Endothelial cell of umbilical vein (primary cell): Measurements from ENCODE around the gene MRNIP. TPM values are rescaled to one million over a fixed set of nuclear protein-coding genes. Genes with fewer than 3 reads are reported as not detected.

Experiments used
- BruUV-seq: library from RNA; stranded (reverse); fragments of 400-500 nt; replicated peaks from 2 replicates; lab custom pipeline; 2021; lab: Mats Ljungman, UMichigan
- CTCF ChIA-PET: fragments of 300-600, 350-600 bp; sonication (Branson Sonifier 250); formaldehyde crosslinking; loops from one replicate; lab custom pipeline; 2021; ENCODE audit warnings: antibody characterized with exemption, inconsistent platforms; lab: Charles Lee
- POLR2A ChIA-PET: fragments of 300-600, 350-600 bp; sonication (Branson Sonifier 250); formaldehyde crosslinking; loops from one replicate; lab custom pipeline; 2021; ENCODE audit warnings: antibody characterized with exemption, inconsistent platforms; lab: Charles Lee
- DNase-seq: peaks from one replicate; pipeline ENCODE4 v3.0.0-alpha.2; 2011; ENCODE audit warnings: low read depth, low spot score
- FAIRE-seq: peaks from 2 replicates; lab custom pipeline; 2011; peaks lifted over from hg19 to GRCh38; lab: Jason Lieb, UNC
- H2AFZ ChIP-seq: 2 replicates; pipeline ENCODE4 v1.6.0; 2012; ENCODE audit warnings: low read depth, low read length, control low read depth, inconsistent platforms
- H3K27ac ChIP-seq: 2 replicates; pipeline ENCODE4 v1.5.1; 2011; ENCODE audit warnings: low read depth, mild to moderate bottlenecking, control low read depth, low read length, moderate library complexity; ENCODE audit not compliant: insufficient read depth
- H3K27me3 ChIP-seq, 2 experiments: 2 replicates each; pipeline versions ENCODE4 v1.6.0 to v1.6.1; 2011; ENCODE audit warnings: low read length in 2 of 2, mixed read lengths in 1 of 2; ENCODE audit not compliant: control insufficient read depth in 2 of 2, insufficient read depth in 2 of 2
- H3K36me3 ChIP-seq, 2 experiments: 2 replicates in 1 of 2; 3 replicates in 1 of 2; pipeline ENCODE4 v1.5.1; 2011; ENCODE audit warnings: low read length in 2 of 2, mild to moderate bottlenecking in 1 of 2, moderate library complexity in 1 of 2; ENCODE audit not compliant: control insufficient read depth in 2 of 2, insufficient read depth in 2 of 2; ENCODE audit errors: extremely low read depth in 1 of 2
- H3K4me1 ChIP-seq: 3 replicates; pipeline ENCODE4 v1.5.1; 2011; ENCODE audit warnings: mild to moderate bottlenecking, low read length; ENCODE audit not compliant: control insufficient read depth, insufficient read depth; ENCODE audit errors: extremely low read depth
- H3K4me2 ChIP-seq: 2 replicates; pipeline ENCODE4 v1.6.1; 2011; ENCODE audit warnings: low read length, control low read depth, mixed read lengths; ENCODE audit not compliant: insufficient read depth
- H3K4me3 ChIP-seq, 3 experiments: fragments of 200-600 bp in 1 of 3; sonication (generic), shearing (Covaris generic) in 1 of 3; replicated peaks in 1 of 3; 2 replicates each; pipeline ENCODE4 v1.5.1; 2011 to 2016; ENCODE audit warnings: control low read depth in 3 of 3, low read length in 3 of 3, mild to moderate bottlenecking in 2 of 3, inconsistent platforms in 1 of 3, low read depth in 1 of 3, moderate library complexity in 1 of 3; ENCODE audit not compliant: insufficient read depth in 1 of 3
- H3K79me2 ChIP-seq: 2 replicates; pipeline ENCODE4 v1.6.0; 2012; ENCODE audit warnings: low read length, inconsistent platforms; ENCODE audit not compliant: control insufficient read depth, insufficient read depth
- H3K9ac ChIP-seq: replicated peaks from 2 replicates; pipeline ENCODE3; 2011; ENCODE audit warnings: low read length, control low read depth; ENCODE audit not compliant: insufficient read depth; ENCODE audit errors: extremely low read depth
- H3K9me1 ChIP-seq: replicated peaks from 3 replicates; pipeline ENCODE4 v1.6.0; 2011; ENCODE audit warnings: mild to moderate bottlenecking, low read length; ENCODE audit not compliant: control insufficient read depth, insufficient read depth; ENCODE audit errors: extremely low read depth
- H3K9me3 ChIP-seq: replicated peaks from 2 replicates; pipeline ENCODE4 v1.5.1; 2012; ENCODE audit warnings: low read length, inconsistent platforms; ENCODE audit not compliant: control insufficient read depth, insufficient read depth
- H4K20me1 ChIP-seq: replicated peaks from 2 replicates; pipeline ENCODE3; 2011; ENCODE audit warnings: mild to moderate bottlenecking, low read length; ENCODE audit not compliant: control insufficient read depth, insufficient read depth; ENCODE audit errors: extremely low read depth
- EZH2 ChIP-seq: IDR thresholded peaks from 2 replicates; pipeline ENCODE4 v1.6.1; 2012; ENCODE audit warnings: borderline replicate concordance, low read depth, mild to moderate bottlenecking, moderate library complexity, low read length, inconsistent platforms; ENCODE audit not compliant: severe bottlenecking
- FOS ChIP-seq: IDR thresholded peaks from 2 replicates; pipeline ENCODE4 v1.6.1; 2011; ENCODE audit warnings: mild to moderate bottlenecking, low read length, moderate library complexity, borderline replicate concordance; ENCODE audit not compliant: insufficient read depth
- GATA2 ChIP-seq: IDR thresholded peaks from 2 replicates; pipeline ENCODE4 v1.7.0; 2011; ENCODE audit warnings: low read depth, mild to moderate bottlenecking, moderate library complexity, mixed read lengths, low read length; ENCODE audit not compliant: insufficient read length, insufficient read depth
- JUN ChIP-seq: IDR thresholded peaks from 2 replicates; pipeline ENCODE4 v1.6.1; 2011; ENCODE audit warnings: borderline replicate concordance, low read depth; ENCODE audit not compliant: insufficient read length, insufficient read depth
- MYC ChIP-seq: IDR thresholded peaks from one replicate; pipeline ENCODE4 v1.6.1; 2011; ENCODE audit warnings: mild to moderate bottlenecking, low read depth, low read length
- POLR2A ChIP-seq: IDR thresholded peaks from 2 replicates; pipeline ENCODE4 v1.6.1; 2012; ENCODE audit warnings: low read depth, mild to moderate bottlenecking, control low read depth, low read length
- POLR2AphosphoS5 ChIP-seq: IDR thresholded peaks from 2 replicates; pipeline ENCODE4 v1.6.1; 2012; ENCODE audit warnings: low read depth, mild to moderate bottlenecking, control low read depth, low read length, moderate library complexity; ENCODE audit not compliant: insufficient read depth
- dilution Hi-C: fragments of 300-500 bp; cut with MboI; formaldehyde crosslinking; loops from one replicate; pipeline ENCODE4 v1.15.0; 2019; ENCODE audit warnings: low sequenced_read_pairs; ENCODE audit not compliant: extremely low pct_ligation_motif_present
- intact Hi-C: fragments of 100-400 bp; cut with micrococcal nuclease; formaldehyde crosslinking; loops from one replicate; pipeline ENCODE4 v1.10.0; 2022
- polyA plus RNA-seq, 4 experiments: library from polyadenylated mRNA; depleted of rRNA in 3 of 4; stranded (reverse) in 3 of 4; unstranded in 1 of 4; fragments of >200 nt; gene quantifications; 2 replicates each; pipeline versions ENCODE4 v1.2.1 to v1.2.3, GENCODE V29; 2011 to 2012; ENCODE audit warnings: missing spikeins in 1 of 4
- total RNA-seq: library from RNA; stranded (reverse); gene quantifications from 2 replicates; pipeline ENCODE4 v1.2.3, GENCODE V29; 2021
- TF ChIP-seq, protein P1 (sequence below): IDR thresholded peaks from 2 replicates; pipeline ENCODE4 v1.6.1; 2011; ENCODE audit not compliant: insufficient read depth, insufficient read length
- TF ChIP-seq, protein P2 (sequence below), 2 donors: IDR thresholded peaks; 1 replicate in 1 of 2; 2 replicates in 1 of 2; pipeline ENCODE4 v1.5.1; 2011; ENCODE audit warnings: low read length in 2 of 2, mild to moderate bottlenecking in 2 of 2, moderate library complexity in 2 of 2, control low read depth in 1 of 2, inconsistent platforms in 1 of 2, low read depth in 1 of 2; ENCODE audit not compliant: insufficient read depth in 1 of 2; ENCODE audit errors: extremely low read depth in 1 of 2

Gene MRNIP
- total and polyA plus RNA-seq, 2 donors (not counting 3 experiments of a cell fraction or from before 2014, with no cell fraction given) = 17.1 to 19.1 TPM

DNA sequence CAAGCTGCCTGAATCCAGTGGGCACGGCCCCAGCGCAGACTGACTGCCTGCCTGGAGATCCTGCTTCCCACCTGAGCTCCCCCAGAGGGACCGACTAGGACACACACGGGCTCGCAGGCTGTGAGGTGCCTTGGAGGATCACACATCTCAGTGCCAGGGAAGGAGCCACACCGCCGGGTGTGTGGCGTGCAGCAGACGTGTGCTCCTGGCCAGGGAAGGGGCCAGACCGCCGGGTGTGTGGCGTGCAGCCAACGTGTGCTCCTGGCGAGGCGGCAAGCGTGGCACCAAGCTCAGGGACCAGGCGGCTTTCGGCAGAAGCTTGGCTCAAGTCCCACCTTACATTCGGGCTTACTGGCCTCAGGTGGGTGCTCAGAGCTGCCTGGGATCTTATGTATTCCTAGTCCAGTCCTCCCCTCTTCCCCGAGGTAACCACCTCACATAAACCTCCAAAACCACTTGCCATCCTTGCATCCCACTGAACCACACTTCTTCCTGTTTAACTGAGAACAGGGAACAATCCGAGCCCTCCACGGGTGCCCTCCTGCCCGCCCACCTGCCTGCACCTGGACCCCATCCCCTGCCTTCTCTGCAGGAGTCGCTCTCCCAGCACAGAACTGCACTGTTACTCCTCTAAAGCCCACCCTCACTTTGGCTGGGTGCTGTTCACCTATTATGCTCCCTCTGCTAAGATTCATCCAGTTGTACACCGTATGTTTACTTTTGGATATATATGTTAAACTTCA, 22.4 kb upstream of the MRNIP start:
- DNase-seq (no peak), FAIRE-seq (no peak)
- Histone ChIP-seq H3K4me1 (no peaks in the 10 kb centered on the region), H3K4me2 (no peak overlapping the region), H3K79me2 (no peaks in the 10 kb centered on the region), H3K9me3 (peaks cover 8% of the 10 kb centered on the region), H3K9me1 (no peaks in the 10 kb centered on the region), H3K27ac (no peak overlapping the region), H3K36me3 (peaks cover 19 to 48% of the 10 kb centered on the region in 2 experiments), H4K20me1 (no peaks in the 10 kb centered on the region), H3K27me3 (no peaks in the 10 kb centered on the region), H3K4me3 (no peak overlapping the region), H2AFZ (no peak overlapping the region), H3K9ac (no peak overlapping the region)
- CTCF ChIA-PET = no interaction called here
- intact Hi-C loops (no loop called here), dilution Hi-C loops (no loop called here)
- POLR2A ChIA-PET = no interaction called here
- BruUV-seq = no TSS peak
- TF ChIP-seq FOS (no peak), EZH2 (no peak), MYC (no peak), JUN (no peak), POLR2A (no peak), GATA2 (no peak), POLR2AphosphoS5 (no peak)
- TF ChIP-seq, protein P1, sequence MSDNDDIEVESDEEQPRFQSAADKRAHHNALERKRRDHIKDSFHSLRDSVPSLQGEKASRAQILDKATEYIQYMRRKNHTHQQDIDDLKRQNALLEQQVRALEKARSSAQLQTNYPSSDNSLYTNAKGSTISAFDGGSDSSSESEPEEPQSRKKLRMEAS = no peak
- TF ChIP-seq, protein P2, sequence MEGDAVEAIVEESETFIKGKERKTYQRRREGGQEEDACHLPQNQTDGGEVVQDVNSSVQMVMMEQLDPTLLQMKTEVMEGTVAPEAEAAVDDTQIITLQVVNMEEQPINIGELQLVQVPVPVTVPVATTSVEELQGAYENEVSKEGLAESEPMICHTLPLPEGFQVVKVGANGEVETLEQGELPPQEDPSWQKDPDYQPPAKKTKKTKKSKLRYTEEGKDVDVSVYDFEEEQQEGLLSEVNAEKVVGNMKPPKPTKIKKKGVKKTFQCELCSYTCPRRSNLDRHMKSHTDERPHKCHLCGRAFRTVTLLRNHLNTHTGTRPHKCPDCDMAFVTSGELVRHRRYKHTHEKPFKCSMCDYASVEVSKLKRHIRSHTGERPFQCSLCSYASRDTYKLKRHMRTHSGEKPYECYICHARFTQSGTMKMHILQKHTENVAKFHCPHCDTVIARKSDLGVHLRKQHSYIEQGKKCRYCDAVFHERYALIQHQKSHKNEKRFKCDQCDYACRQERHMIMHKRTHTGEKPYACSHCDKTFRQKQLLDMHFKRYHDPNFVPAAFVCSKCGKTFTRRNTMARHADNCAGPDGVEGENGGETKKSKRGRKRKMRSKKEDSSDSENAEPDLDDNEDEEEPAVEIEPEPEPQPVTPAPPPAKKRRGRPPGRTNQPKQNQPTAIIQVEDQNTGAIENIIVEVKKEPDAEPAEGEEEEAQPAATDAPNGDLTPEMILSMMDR (IDR thresholded peaks at IDR 0.05; ENCODE audit: extremely low read depth in 1 of 2, insufficient read depth in 1 of 2, low read depth in 1 of 2, low read length in 2 of 2) = no peak
